H1 (cell line): Measurements from ENCODE around the gene BIRC7. TPM values are rescaled to one million over a fixed set of nuclear protein-coding genes. Genes with fewer than 3 reads are reported as not detected.

ENCODE experiments used
- CTCF ChIA-PET: fragments of 300-600 bp; sonication (Branson Sonifier 250); formaldehyde crosslinking; loops from one replicate; lab custom pipeline; 2021; ENCODE audit not compliant: partially characterized antibody; lab: Charles Lee
- POLR2A ChIA-PET: fragments of 300-600 bp; sonication (Branson Sonifier 250); formaldehyde crosslinking; loops from one replicate; lab custom pipeline; 2021; ENCODE audit warnings: inconsistent platforms; ENCODE audit not compliant: partially characterized antibody; lab: Charles Lee
- DNase-seq, 2 experiments: peaks; one replicate each; pipeline versions ENCODE4 v3.0.0 to v3.0.0-alpha.2; 2010 to 2022; ENCODE audit warnings: low spot score in 2 of 2, low read depth in 1 of 2, mixed read lengths in 1 of 2
- FAIRE-seq: peaks from 2 replicates; lab custom pipeline; 2011; peaks lifted over from hg19 to GRCh38; lab: Jason Lieb, UNC
- H2AFZ ChIP-seq: 2 replicates; pipeline ENCODE4 v1.8.1; 2012; ENCODE audit warnings: low read length, inconsistent platforms
- H2AK5ac ChIP-seq: 2 replicates; pipeline ENCODE4 v1.6.1; 2013; ENCODE audit warnings: low read depth, low read length
- H2BK120ac ChIP-seq: replicated peaks from 2 replicates; pipeline ENCODE3; 2013; ENCODE audit warnings: low read depth, low read length, inconsistent platforms
- H2BK12ac ChIP-seq: 2 replicates; pipeline ENCODE4 v1.6.1; 2013; ENCODE audit warnings: low read depth, low read length
- H2BK15ac ChIP-seq: 2 replicates; pipeline ENCODE4 v1.6.1; 2013; ENCODE audit warnings: low read length
- H2BK20ac ChIP-seq: 2 replicates; pipeline ENCODE4 v1.6.1; 2013; ENCODE audit warnings: low read length
- H2BK5ac ChIP-seq: 2 replicates; pipeline ENCODE4 v1.6.1; 2013; ENCODE audit warnings: low read depth, low read length
- H3K14ac ChIP-seq: 2 replicates; pipeline ENCODE4 v1.6.1; 2013; ENCODE audit warnings: inconsistent platforms; ENCODE audit not compliant: insufficient read length
- H3K18ac ChIP-seq: 2 replicates; pipeline ENCODE4 v1.6.1; 2013; ENCODE audit warnings: low read length; ENCODE audit errors: extremely low read depth
- H3K23ac ChIP-seq: 2 replicates; pipeline ENCODE4 v1.6.1; 2013; ENCODE audit warnings: inconsistent platforms; ENCODE audit not compliant: insufficient read length
- H3K23me2 ChIP-seq: 2 replicates; pipeline ENCODE4 v1.6.1; 2013; ENCODE audit warnings: low read depth, low read length
- H3K27ac ChIP-seq: 2 replicates; pipeline ENCODE4 v1.6.1; 2011; ENCODE audit warnings: low read depth, low read length, inconsistent platforms
- H3K27me3 ChIP-seq, 4 experiments: replicated peaks in 1 of 4; 1 replicate in 1 of 4; 2 replicates in 3 of 4; pipeline versions ENCODE4 v1.6.1 to v1.8.1; 2011 to 2013; ENCODE audit warnings: low read length in 3 of 4, mild to moderate bottlenecking in 3 of 4, inconsistent platforms in 2 of 4, mixed read lengths in 2 of 4, moderate library complexity in 1 of 4; ENCODE audit not compliant: control insufficient read depth in 3 of 4, insufficient read depth in 3 of 4; ENCODE audit errors: extremely low read depth in 1 of 4
- H3K36me3 ChIP-seq, 4 experiments: 2 replicates each; pipeline versions ENCODE4 v1.6.1 to v1.8.1; 2011 to 2013; ENCODE audit warnings: mild to moderate bottlenecking in 4 of 4, low read length in 3 of 4, moderate library complexity in 2 of 4, control low read depth in 1 of 4, inconsistent platforms in 1 of 4; ENCODE audit not compliant: insufficient read depth in 4 of 4, control insufficient read depth in 2 of 4
- H3K4ac ChIP-seq: replicated peaks from 2 replicates; pipeline ENCODE3; 2013; ENCODE audit warnings: low read length, low read depth, mixed read lengths, inconsistent platforms; ENCODE audit not compliant: insufficient read length
- H3K4me1 ChIP-seq, 4 experiments: replicated peaks in 1 of 4; 1 replicate in 1 of 4; 2 replicates in 3 of 4; pipeline versions ENCODE4 v1.6.1 to v1.8.1; 2011 to 2013; ENCODE audit warnings: low read length in 3 of 4, inconsistent platforms in 2 of 4, mixed read lengths in 1 of 4; ENCODE audit not compliant: insufficient read depth in 4 of 4, control insufficient read depth in 3 of 4
- H3K4me2 ChIP-seq, 2 experiments: 2 replicates each; pipeline versions ENCODE4 v1.6.1 to v1.8.1; 2011 to 2013; ENCODE audit warnings: low read depth in 2 of 2, low read length in 2 of 2, control low read depth in 1 of 2, inconsistent platforms in 1 of 2, mild to moderate bottlenecking in 1 of 2; ENCODE audit not compliant: insufficient read depth in 1 of 2
- H3K4me3 ChIP-seq, 4 experiments: fragments of 200-600, 300-600 bp in 1 of 4; sonication (generic), shearing (Covaris generic), sonication (Bioruptor Twin) in 1 of 4; 2 replicates each; pipeline versions ENCODE4 v1.5.1 to v1.8.1; 2011 to 2016; ENCODE audit warnings: low read length in 4 of 4, low read depth in 3 of 4, control low read depth in 2 of 4, inconsistent platforms in 2 of 4, mild to moderate bottlenecking in 2 of 4, mixed read lengths in 1 of 4, moderate library complexity in 1 of 4; ENCODE audit not compliant: insufficient read depth in 2 of 4; ENCODE audit errors: extremely low read depth in 1 of 4
- H3K56ac ChIP-seq: replicated peaks from 2 replicates; pipeline ENCODE3; 2013; ENCODE audit warnings: low read depth, mild to moderate bottlenecking, mixed read lengths, low read length, inconsistent platforms; ENCODE audit not compliant: insufficient read length
- H3K79me1 ChIP-seq: 2 replicates; pipeline ENCODE4 v1.6.1; 2013; ENCODE audit warnings: low read depth, low read length, control low read depth
- H3K79me2 ChIP-seq, 2 experiments: 2 replicates each; pipeline versions ENCODE4 v1.6.1 to v1.8.1; 2012 to 2013; ENCODE audit warnings: low read length in 2 of 2, mild to moderate bottlenecking in 2 of 2, inconsistent platforms in 1 of 2; ENCODE audit not compliant: insufficient read depth in 2 of 2, control insufficient read depth in 1 of 2
- H3K9ac ChIP-seq, 4 experiments: replicated peaks in 1 of 4; 1 replicate in 1 of 4; 2 replicates in 3 of 4; pipeline versions ENCODE4 v1.6.1 to v1.8.1; 2011 to 2013; ENCODE audit warnings: low read depth in 3 of 4, low read length in 3 of 4, control low read depth in 2 of 4, mild to moderate bottlenecking in 2 of 4, moderate library complexity in 2 of 4, inconsistent platforms in 1 of 4; ENCODE audit errors: extremely low read depth in 1 of 4
- H3K9me3 ChIP-seq, 2 experiments: 2 replicates each; pipeline versions ENCODE4 v1.6.1 to v1.8.1; 2012 to 2013; ENCODE audit warnings: mild to moderate bottlenecking in 2 of 2, moderate library complexity in 2 of 2, control low read depth in 1 of 2, inconsistent platforms in 1 of 2, low read depth in 1 of 2, low read length in 1 of 2, mixed read lengths in 1 of 2; ENCODE audit not compliant: insufficient read depth in 2 of 2
- H4K20me1 ChIP-seq, 2 experiments: replicated peaks in 1 of 2; 2 replicates each; pipeline versions ENCODE3 to v1.8.1; 2011 to 2013; ENCODE audit warnings: inconsistent platforms in 2 of 2, low read length in 2 of 2, mild to moderate bottlenecking in 1 of 2; ENCODE audit not compliant: insufficient read depth in 2 of 2, control insufficient read depth in 1 of 2
- H4K5ac ChIP-seq: 2 replicates; pipeline ENCODE4 v1.6.1; 2013; ENCODE audit warnings: low read length, low read depth, mixed read lengths, inconsistent platforms; ENCODE audit not compliant: insufficient read length
- H4K8ac ChIP-seq: 2 replicates; pipeline ENCODE4 v1.8.0; 2013; ENCODE audit warnings: mild to moderate bottlenecking, moderate library complexity, low read length, inconsistent platforms; ENCODE audit not compliant: insufficient read depth; ENCODE audit errors: extremely low read depth
- H4K91ac ChIP-seq: replicated peaks from 2 replicates; pipeline ENCODE3; 2013; ENCODE audit warnings: low read length, mixed read lengths, inconsistent platforms; ENCODE audit not compliant: insufficient read length
- CBX5 ChIP-seq: fragments of 300-800, 300-1000 bp; sonication (generic); IDR thresholded peaks from 2 replicates; pipeline ENCODE4 v1.7.1; 2016; ENCODE audit warnings: antibody characterized with exemption, low read length, low read depth
- EP300 ChIP-seq, 2 experiments: IDR thresholded peaks; 1 replicate in 1 of 2; 2 replicates in 1 of 2; pipeline ENCODE4 v1.6.1; 2011 to 2012; ENCODE audit warnings: low read depth in 2 of 2, low read length in 2 of 2, mild to moderate bottlenecking in 2 of 2, borderline replicate concordance in 1 of 2, inconsistent platforms in 1 of 2, moderate library complexity in 1 of 2
- JUN ChIP-seq: IDR thresholded peaks from 2 replicates; pipeline ENCODE4 v1.6.1; 2011; ENCODE audit warnings: low read depth, mild to moderate bottlenecking, improper control_type of control experiment, low read length
- RFX5 ChIP-seq: IDR thresholded peaks from 2 replicates; pipeline ENCODE4 v1.6.1; 2011; ENCODE audit warnings: low read depth, low read length, improper control_type of control experiment, borderline replicate concordance
- SRF ChIP-seq: IDR thresholded peaks from 2 replicates; pipeline ENCODE4 v1.6.1; 2011; ENCODE audit warnings: mild to moderate bottlenecking, low read depth, low read length, moderate library complexity
- WGBS, 2 experiments: shearing (Covaris generic) in 1 of 2; methylation state at CpG; one replicate each; pipeline versions ENCODE4 v1.1.6 to v1.1.7; 2013 to 2015; ENCODE audit warnings: low lambda C conversion rate in 2 of 2, mixed read lengths in 2 of 2, inconsistent platforms in 1 of 2, low coverage in 1 of 2, missing lambda C conversion rate in 1 of 2; ENCODE audit not compliant: insufficient replicate concordance in 2 of 2, insufficient coverage in 1 of 2, insufficient read length in 1 of 2; ENCODE audit errors: extremely low coverage in 1 of 2, missing lambda C conversion rate in 1 of 2; 5-methylcytosine and 5-hydroxymethylcytosine counted together
- polyA plus RNA-seq, 7 experiments: library from polyadenylated mRNA; depleted of rRNA in 3 of 7; stranded (reverse) in 5 of 7; unstranded in 2 of 7; fragments of >200 nt in 5 of 7; fragments of 200-250 nt in 2 of 7; gene quantifications; 1 replicate in 5 of 7; 2 replicates in 1 of 7; 4 replicates in 1 of 7; pipeline versions ENCODE4 v1.2.1 to v1.2.3, GENCODE V29; 2011 to 2013; ENCODE audit warnings: missing spikeins in 2 of 7, mixed read lengths in 2 of 7
- total RNA-seq: library from RNA; stranded (reverse); fragmentation: NEBNext Ultra II Directional; extraction: Animal tissue kit (Norgen Biotek cat#: 25700); gene quantifications from 2 replicates; pipeline ENCODE4 v1.2.1, GENCODE V29; 2021

The BIRC7 gene
- total and polyA plus RNA-seq, 2 of the 8 experiments (the other 6 are each of a cell fraction or from before 2014, with no cell fraction given) = 0.11 to 0.41 TPM

- H3K18ac ChIP-seq = no peak overlapping the region
- H3K56ac ChIP-seq = no peak overlapping the region
- TF ChIP-seq RFX5 (no peak), CBX5 (no peak), EP300 (IDR thresholded peaks at IDR 0.05; ENCODE audit: borderline replicate concordance in 1 of 2, low read depth in 2 of 2, low read length in 2 of 2) (no peak), JUN (no peak), SRF (no peak)
- no peak overlapping the region for H4K5ac ChIP-seq
- peaks cover under 1% of the 10 kb centered on the region for H3K79me1 ChIP-seq
- H3K9ac ChIP-seq = no peak overlapping the region
- H2BK20ac ChIP-seq = no peak overlapping the region
- H3K27ac ChIP-seq = no peak overlapping the region
- no peak overlapping the region for H4K91ac ChIP-seq
- H2AK5ac ChIP-seq = no peak overlapping the region
- no peaks in the 10 kb centered on the region for H3K4me1 ChIP-seq
- no peaks in the 10 kb centered on the region; the same call in 1 of the 2 replicates for H3K23me2 ChIP-seq
- no peak overlapping the region for H2AFZ ChIP-seq
- peaks cover 0 to 9% of the 10 kb centered on the region in 2 experiments; a peak in 2 of 4 replicates for H3K9me3 ChIP-seq
- ChIA-PET CTCF (interaction anchor here (0.7 to 4.9 kb wide), 10 partner anchors 8 to 134 kb away, joined by 3 to 28 read pairs (median 4); partner anchors contain the start of gene YTHDF1), POLR2A (interaction anchor here (1.0 to 1.5 kb wide), 3 partner anchors 19 to 57 kb away, joined by 3 read pairs; no protein-coding TSS in a partner anchor)
- H4K20me1 ChIP-seq = peaks cover 1 to 20% of the 10 kb centered on the region in 2 experiments
- FAIRE-seq (no peak), DNase-seq (no peak)
- 85% methylated on average over 16 of the region's 17 CpGs; no CpG with 5 or more reads in 1 of the 2 experiments for WGBS, 2 experiments
- H3K27me3 ChIP-seq = no peaks in the 10 kb centered on the region; a peak in 2 of 7 replicates
- no peak overlapping the region for H3K4ac ChIP-seq
- no peak overlapping the region for H3K4me2 ChIP-seq
- peaks cover 0 to under 1% (median under 1%) of the 10 kb centered on the region in 4 experiments; a peak in 2 of 8 replicates for H3K36me3 ChIP-seq
- H3K23ac ChIP-seq = no peak overlapping the region
- no peak overlapping the region for H3K4me3 ChIP-seq
- H2BK12ac ChIP-seq = no peak overlapping the region
- H2BK120ac ChIP-seq = no peak overlapping the region
- H4K8ac ChIP-seq = no peak overlapping the region
- no peak overlapping the region for H3K14ac ChIP-seq
- H3K79me2 ChIP-seq = no peaks in the 10 kb centered on the region
- H2BK5ac ChIP-seq = no peak overlapping the region
- H2BK15ac ChIP-seq = no peak overlapping the region
Observed at GRCh38 chr20:63189846-63190559, 45.7 kb upstream of the BIRC7 start.
